H4 (cell line): Measurements from ENCODE around the gene HNRNPC. TPM values are rescaled to one million over a fixed set of nuclear protein-coding genes. Genes with fewer than 3 reads are reported as not detected.
"Not testable (repeated sequence)": the region's sequence is repeated elsewhere in the genome, so short reads cannot be mapped to it uniquely, and the experiment has no call there.

Experiments
- DNase-seq: peaks from one replicate; pipeline ENCODE4 v3.0.0-alpha.2; 2015; ENCODE audit warnings: low spot score
- total RNA-seq: library from RNA; depleted of rRNA; stranded (reverse); fragments of >200 nt; shearing (Covaris generic); gene quantifications from 2 replicates; pipeline ENCODE4 v1.2.3, GENCODE V29; 2014; rRNA removed

Gene HNRNPC
- 1,295 and 1,559 TPM in 2 replicates for total RNA-seq

GRCh38 chr14:21269252-21270046, at the start of gene HNRNPC:
HNRNPC (minus strand) TSS chr14:21269442; CDS start chr14:21234193, 35,249 bp downstream.
- peak; percentile 99 for DNase-seq

DNA sequence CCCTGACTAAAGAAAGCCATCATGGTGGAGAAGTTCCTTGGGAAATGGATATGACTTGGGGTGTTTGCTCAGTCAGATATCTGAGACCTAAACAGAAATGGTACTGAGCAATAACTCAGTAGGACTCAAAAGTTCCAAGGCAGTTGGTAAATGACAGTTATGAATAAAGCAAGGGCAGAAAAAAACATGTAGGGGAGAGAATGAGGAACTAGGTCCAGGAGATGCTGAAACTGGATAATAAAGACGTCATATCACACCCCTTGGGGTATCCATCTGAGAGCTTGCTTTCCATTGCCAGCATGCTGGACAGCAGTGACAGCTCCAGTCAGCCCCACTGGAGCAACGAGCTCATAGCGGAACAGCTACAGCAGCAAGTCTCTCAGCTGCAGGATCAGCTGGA, 48.2 kb upstream of the HNRNPC start:
- no peak for DNase-seq

GRCh38 chr14:21313512-21313911, 44.3 kb upstream of the HNRNPC start:
- no peak for DNase-seq

GRCh38 chr14:21311614-21312013, 42.4 kb upstream of the HNRNPC start:
- no peak for DNase-seq

DNA sequence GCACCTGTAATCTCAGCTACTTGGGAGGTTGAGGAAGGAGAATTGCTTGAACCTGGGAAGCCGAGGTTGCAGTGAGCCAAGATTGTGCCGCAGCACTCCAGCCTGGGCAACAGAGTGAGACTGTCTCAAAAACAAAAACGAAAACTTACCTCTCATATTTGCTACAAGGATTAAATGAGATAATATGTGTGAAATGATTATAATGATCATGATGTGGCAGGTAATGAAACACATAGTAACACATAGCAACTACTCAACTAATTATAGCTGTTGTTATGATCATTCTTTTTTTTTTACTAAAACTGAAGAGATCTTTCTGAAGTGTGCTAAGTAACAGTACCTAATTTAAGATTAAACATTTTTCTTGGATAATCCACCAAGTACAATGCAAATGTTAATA, 40.7 kb upstream of the HNRNPC start:
- DNase-seq: no peak

GRCh38 chr14:21309238-21309636, 40.0 kb upstream of the HNRNPC start:
- DNase-seq: no peak

DNA sequence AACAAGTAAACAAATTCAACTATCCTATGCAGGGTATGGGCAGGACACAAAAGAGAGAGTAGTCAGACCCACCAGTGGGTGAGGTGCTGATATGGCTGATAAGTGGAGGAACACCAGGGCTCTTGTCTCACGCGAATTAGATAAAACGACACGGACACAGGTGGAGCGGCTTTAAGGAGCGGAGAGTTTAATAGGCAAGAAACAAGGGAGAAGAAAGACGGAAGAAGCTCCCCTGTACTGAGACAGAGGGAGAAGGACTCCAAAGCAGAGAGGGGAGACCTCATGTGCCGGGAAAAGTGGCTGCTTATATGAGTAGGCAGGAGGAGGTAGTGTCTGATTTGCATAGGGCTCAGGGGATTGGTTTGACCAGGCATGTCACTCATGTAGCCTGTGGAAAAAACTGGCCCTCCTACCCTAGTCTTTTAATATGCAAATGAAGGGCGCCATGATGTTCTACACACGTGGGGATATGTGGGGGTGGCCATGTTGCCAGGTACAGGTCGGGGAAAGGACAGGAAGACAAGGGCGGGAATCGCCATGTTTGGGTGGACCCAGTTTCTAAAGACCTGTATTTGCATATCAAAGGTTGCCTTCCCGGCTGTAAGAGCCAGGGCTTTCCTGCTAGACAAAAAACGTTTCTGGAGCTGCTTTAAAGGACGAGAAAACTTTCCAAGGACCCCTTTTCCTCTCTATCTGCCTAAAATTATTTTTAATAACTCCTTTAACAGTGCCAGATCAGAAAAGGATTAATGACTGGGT, 39.4 kb upstream of the HNRNPC start:
- peak; percentile 33 for DNase-seq

- no peak for DNase-seq
Observed at GRCh38 chr14:21308132-21308478, 38.9 kb upstream of the HNRNPC start.

DNA sequence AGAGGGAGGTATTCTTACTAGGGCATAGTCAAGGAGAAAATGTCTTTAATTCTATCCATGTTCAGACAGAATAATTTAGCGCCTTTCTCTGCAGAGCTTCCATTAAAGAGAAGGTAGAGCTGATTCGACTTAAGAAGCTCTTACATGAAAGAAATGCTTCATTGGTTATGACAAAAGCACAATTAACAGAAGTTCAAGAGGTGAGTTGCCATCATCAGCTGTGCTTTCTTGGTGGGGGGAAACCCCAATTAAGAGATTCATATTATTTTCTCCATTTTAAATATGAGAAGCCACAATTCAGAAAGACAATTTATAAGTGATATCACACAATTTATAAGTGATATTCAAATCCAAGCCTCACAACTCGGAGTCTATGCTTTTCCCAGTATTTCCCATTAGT, 38.4 kb upstream of the HNRNPC start:
- no peak for DNase-seq

DNA sequence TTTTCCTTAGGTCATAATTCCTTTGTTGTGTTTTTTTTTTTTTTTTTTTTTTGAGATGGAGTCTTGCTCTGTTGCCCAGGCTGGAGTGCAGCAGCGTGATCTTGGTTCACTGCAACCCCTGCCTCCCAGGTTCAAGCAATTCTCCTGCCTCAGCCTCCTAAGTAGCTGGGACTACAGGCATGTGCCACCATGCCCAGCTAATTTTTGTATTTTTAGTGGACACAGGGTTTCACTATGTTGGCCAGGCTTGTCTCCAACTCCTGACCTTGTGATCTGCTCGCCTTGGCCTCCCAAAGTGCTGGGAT, 33.5 kb upstream of the HNRNPC start:
- DNase-seq: not testable (repeated sequence)

DNA sequence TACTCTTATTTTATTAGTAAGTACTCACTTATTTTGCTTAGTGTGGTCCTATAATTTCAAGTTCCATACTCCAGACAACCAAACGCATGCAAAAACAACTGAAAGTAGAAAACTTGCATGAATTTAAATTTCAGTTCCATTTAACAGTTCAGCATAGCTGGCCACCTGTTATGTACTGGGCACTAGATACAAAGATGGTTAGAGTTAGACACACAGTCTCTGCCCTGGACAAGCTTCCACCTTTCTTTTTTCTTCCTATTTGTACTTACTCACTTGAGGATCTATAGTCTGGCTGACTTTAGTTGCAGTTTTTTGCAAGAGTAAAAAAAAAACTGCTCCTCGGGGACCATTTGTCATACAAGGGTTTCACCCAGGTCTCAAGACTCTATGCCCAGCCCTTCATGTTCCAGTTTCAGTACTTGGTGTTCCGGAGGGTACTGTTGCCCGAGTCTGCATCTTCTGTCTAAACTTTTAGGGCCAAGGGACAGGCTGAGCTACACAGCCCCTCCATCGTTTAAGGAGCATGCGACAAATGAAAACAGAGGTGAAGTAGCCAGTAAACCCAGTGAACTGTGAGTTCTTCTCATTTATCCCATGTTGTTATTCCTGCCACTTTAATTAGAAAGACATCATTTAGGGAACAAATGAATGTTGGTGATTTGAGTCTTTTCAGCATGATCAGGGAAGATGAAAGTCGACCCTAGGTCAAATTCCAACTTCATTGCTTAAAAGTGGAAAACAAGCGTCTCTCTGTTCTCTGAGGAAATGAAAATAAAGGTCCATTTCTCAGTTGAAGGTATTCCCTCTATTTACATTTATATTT, 33.0 kb upstream of the HNRNPC start:
- DNase-seq: no peak

GRCh38 chr14:21300892-21301291, 31.6 kb upstream of the HNRNPC start:
- no peak for DNase-seq

DNA sequence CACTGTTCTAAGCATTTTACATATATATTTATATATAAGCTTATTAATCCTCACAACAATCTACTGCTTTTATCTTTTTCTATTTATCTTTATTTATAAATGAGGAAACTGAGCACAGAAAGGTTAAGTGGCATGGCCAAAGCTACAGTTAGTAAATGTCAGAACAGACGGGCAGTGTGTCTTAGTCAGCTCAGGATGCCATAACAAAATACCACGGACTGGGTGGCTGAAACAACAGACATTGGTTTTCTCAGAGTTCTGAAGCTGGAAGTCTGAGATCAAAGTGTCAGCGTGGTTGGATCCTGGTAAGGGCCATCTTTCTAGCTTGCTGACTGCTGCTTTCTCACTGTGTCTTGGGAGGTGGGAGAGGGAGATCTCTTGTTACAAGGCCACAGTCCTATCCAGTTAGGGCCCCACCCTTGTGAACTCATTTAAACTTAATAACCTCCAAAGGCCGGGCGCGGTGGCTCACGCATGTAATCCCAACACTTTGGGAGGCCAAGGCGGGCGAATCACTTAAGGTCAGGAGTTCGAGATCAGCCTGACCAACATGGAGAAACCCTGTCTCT, 30.4 kb upstream of the HNRNPC start:
- no peak for DNase-seq

DNA sequence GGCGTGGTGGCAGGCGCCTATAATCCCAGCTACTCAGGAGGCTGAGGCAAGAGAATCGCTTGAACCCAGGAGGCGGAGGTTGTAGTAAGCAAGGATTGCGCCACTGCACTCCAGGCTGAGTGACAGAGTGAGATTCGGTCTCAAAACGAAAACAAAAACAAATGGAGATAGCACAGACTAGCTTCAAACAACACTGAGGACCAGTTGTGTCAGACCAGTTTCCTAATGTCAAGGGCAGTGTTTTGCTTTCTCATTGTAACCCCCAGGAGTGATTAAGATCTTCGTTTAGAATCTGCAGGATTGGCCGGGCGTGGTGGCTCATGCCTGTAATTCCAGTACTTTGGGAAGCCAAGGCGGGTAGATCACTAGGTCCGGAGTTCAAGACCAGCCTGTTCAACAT, 29.1 kb upstream of the HNRNPC start:
- DNase-seq: no peak

DNA sequence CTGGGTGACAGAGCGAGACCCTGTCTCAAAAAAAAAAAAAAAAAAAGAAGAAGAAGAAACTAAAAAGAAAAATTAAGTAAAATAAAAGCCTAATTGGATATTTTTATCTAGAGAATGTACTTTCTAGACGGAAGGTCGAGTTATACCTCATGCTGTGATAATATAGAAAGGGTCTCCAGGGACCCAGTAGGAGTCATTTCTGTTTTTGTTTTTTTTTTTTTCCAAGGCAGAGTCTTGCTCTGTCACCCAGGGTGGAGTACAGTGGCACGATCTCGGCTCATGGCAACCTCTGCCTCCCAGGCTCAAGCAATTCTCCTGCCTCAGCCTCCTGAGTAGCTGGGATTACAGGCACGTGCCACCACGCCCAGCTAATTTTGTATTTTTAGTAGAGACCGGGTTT, 24.8 kb upstream of the HNRNPC start:
- not testable (repeated sequence) for DNase-seq

GRCh38 chr14:21287168-21287567, 17.9 kb upstream of the HNRNPC start:
- DNase-seq: no peak

DNA sequence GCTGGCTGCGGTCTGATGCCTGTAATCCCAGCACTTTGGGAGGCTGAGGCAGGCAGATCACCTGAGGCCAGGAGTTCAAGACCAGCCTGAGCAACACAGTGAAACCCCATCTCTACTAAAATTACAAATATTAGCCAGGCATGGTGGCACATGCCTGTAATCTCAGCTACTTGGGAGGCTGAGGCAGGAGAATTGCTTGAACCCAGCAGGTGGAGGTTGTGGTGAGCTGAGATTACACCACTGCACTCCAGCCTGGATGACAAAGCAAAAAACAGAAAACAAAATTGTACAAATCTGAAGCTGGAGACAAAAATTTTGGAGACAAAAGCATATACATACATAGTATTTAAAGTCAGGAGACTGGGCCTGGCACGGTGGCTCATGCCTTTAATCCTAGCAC, 17.3 kb upstream of the HNRNPC start:
- DNase-seq: not testable (repeated sequence)

DNA sequence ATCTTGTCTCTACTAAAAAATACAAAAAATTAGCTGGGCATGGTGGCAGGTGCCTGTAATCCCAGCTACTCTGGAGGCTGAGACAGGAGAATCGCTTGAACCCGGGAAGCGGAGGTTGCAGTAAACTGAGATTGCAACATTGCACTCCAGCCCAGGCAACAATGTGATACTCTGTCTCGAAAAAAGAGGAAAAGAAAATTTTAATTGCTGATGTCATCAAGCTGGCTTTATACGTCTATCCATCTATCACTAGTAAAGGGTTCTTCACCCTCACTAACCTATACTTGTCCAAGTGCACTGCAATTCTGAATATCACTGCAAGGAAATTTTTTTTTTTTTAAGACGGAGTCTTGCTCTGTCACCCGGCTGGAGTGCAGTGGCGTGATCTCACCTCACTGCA, 12.7 kb upstream of the HNRNPC start:
- DNase-seq: not testable (repeated sequence)

DNA sequence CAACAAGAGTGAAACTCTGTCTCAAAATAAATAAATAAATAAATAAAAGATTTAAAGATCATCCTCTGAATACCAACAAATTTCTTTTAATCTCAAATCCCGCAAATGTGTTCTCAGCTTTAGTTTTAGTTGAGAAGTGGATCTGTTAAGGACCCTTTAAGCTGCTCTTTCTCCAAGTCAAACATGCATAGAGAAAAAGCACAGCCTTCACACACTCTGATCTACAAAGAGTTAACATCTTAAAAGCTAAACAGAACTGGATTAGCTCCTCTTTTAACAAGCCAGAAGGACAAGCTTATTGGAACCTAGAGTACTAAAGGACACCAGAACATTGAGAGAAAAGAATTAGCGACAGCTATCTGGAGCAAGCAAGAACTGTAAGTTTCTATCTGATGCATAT, 10.5 kb upstream of the HNRNPC start, which contains the start of gene RPGRIP1:
TSS of gene RPGRIP1 (plus strand) at position 301 of the 400 bp plus-strand sequence. CDS start 7,894 bp downstream, outside the sequence.
- DNase-seq: no peak

- no peak for DNase-seq
Observed at GRCh38 chr14:21278632-21279031, 9.4 kb upstream of the HNRNPC start.

DNA sequence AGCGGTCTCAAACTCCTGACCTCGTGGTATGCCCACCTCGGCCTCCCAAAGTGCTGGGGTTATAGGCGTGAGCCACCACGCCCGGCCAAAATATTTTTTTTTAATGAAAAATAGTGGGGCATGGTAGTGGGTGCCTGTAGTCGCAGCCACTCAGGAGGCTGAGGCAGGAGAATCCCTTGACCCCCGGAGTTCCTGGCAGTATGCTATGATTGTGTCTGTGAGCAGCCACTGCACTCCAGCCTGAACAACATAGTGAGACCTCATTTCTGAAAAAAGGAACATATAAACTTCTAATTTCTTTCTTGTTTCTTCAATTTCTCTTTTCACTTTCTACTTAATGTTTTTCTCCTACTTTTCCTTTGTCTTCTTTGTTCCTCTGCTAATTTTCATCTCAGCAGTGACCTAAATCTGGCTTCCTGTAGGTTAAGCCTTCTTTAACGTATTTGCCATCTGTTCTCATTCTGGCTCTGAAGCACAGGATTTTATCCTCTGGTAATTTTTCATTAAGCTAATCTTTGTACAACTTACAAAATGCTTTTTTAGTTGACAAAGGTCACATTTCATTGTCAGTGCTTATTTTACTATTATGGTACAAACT, 6.1 kb upstream of the HNRNPC start:
- no peak for DNase-seq

GRCh38 chr14:21272661-21273060, 3.4 kb upstream of the HNRNPC start:
- DNase-seq: not testable (repeated sequence)
